Fibroblast of the aortic adventitia (primary cell): ENCODE results near the gene HPGDS. TPM values are rescaled to one million over a fixed set of nuclear protein-coding genes. Genes with fewer than 3 reads are reported as not detected.

Experiments used
- DNase-seq: peaks from one replicate; pipeline ENCODE4 v3.0.0-alpha.2; 2010; ENCODE audit warnings: low read depth
- H3K4me3 ChIP-seq: 2 replicates; pipeline ENCODE4 v1.5.1; 2011; ENCODE audit warnings: low read depth, mild to moderate bottlenecking, control low read depth, low read length, moderate library complexity
- total RNA-seq: library from RNA; depleted of rRNA; stranded (reverse); fragments of >200 nt; gene quantifications from 2 replicates; pipeline ENCODE4 v1.2.3, GENCODE V29; 2012; ENCODE audit warnings: low replicate concordance
- TF ChIP-seq, protein P1 (sequence below): IDR thresholded peaks from 2 replicates; pipeline ENCODE4 v1.5.1; 2011; ENCODE audit warnings: mild to moderate bottlenecking, low read length, control low read depth, inconsistent platforms; ENCODE audit not compliant: insufficient read depth

Gene HPGDS
- total RNA-seq, 1 donor = not detected

DNA sequence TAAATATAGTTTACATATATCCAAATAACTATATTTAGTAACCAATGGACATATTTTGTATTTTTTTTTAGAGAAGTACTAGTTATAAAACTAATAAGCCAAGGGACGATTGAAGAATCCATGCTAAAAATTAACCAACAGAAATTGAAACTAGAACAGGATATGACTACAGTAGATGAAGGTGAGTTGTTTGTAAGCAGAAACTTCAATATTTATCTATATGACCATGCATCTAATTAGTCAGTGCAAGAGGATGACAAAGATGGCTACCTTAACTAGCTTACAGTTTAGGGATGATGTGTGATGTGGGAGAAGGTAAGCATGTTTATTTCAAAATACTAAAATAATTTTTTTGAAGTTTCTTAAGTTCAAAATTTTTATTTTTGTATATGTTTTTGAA, 57.7 kb downstream of the HPGDS start:
- TF ChIP-seq, protein P1, sequence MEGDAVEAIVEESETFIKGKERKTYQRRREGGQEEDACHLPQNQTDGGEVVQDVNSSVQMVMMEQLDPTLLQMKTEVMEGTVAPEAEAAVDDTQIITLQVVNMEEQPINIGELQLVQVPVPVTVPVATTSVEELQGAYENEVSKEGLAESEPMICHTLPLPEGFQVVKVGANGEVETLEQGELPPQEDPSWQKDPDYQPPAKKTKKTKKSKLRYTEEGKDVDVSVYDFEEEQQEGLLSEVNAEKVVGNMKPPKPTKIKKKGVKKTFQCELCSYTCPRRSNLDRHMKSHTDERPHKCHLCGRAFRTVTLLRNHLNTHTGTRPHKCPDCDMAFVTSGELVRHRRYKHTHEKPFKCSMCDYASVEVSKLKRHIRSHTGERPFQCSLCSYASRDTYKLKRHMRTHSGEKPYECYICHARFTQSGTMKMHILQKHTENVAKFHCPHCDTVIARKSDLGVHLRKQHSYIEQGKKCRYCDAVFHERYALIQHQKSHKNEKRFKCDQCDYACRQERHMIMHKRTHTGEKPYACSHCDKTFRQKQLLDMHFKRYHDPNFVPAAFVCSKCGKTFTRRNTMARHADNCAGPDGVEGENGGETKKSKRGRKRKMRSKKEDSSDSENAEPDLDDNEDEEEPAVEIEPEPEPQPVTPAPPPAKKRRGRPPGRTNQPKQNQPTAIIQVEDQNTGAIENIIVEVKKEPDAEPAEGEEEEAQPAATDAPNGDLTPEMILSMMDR = no peak
- no peak for DNase-seq

DNA sequence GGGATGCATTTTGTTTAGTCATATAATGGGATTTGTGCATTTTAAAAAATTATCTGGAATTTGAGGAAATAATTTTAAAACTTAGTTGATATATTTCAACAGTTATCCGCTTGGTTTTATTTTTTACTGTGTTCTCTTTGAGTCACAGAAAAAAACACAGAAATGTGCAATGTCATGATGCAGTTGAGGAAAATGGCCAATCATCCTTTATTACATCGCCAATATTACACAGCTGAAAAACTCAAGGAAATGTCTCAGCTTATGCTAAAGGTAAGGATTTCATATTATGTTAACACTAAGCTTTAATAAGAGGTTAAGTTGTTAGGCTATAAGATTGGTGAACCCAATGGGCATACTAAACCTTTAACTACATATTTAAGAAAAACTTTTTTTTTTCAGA, 63.9 kb downstream of the HPGDS start:
- H3K4me3 ChIP-seq = no peak overlapping the region
- TF ChIP-seq, protein P1 = no peak
- no peak for DNase-seq

More for the DNA sequence above, 57.7 kb downstream of the HPGDS start:
- no peak overlapping the region for H3K4me3 ChIP-seq

DNA sequence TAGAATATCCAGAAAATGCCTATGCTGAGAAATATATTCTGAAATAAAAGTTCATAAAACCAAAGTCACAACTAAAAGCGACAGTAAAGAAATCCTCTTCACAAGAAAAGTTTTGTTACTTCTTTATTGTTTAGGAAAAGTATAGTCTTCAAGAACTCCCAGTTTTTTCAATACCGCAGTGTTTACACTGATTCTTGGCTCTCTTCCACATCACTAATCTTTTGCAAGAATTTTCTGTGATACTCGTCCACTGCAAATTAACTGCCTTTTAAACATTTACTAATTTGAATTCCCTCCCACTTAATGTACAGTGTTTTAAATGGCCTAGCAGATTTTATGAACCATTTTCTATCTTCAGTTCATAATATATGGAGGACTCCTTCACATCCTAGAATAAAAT, 65.1 kb downstream of the HPGDS start:
- TF ChIP-seq, protein P1 = no peak
- DNase-seq = no peak
- H3K4me3 ChIP-seq = no peak overlapping the region

- H3K4me3 ChIP-seq = no peak overlapping the region
- no peak for DNase-seq
- TF ChIP-seq, protein P1 = no peak
These were observed 66.4 kb downstream of the HPGDS start for GRCh38 chr4:94276204-94276603.

GRCh38 chr4:94274912-94275311, 67.7 kb downstream of the HPGDS start:
- H3K4me3 ChIP-seq = no peak overlapping the region
- peak; percentile 25 for DNase-seq
- TF ChIP-seq, protein P1 = no peak

DNA sequence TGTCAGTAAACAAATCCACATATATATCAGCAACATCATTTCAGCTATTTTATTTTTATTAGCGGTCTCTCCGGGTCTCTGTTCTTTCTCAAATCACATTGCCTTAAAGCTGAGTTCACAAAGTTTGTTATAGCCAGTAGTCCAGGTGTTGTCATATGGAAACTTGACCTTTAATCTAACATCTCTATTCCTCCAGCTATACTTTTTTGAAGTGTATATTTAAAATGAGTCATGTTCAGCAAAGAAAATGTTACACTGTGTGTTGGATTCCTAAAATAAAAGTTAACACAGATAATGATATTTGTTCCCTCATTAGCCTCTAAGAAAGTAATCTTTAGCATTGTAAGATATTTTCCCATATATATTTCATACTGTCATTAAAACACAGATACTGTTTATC, 71.4 kb downstream of the HPGDS start:
- TF ChIP-seq, protein P1 = no peak

DNA sequence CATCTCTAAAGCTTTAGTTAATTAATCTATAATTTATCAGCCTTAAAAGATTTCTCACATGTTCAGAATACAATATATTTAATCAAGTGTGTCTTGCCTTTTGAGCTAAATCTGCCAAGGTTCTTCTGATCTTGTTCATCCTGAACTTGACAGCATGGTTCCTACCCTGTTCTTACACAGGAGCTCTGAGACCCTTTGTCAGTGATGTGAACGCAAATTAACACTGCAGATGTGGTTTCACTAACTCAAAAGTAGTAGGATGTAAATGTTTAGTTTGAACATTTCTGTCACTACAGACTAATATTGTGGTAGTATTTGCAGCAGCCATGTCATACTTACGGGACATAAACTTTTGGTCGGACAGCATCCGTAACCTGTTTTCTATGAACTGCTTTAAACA, 75.6 kb downstream of the HPGDS start:
- H3K4me3 ChIP-seq = no peak overlapping the region
- TF ChIP-seq, protein P1 = no peak

More for the DNA sequence above, 71.4 kb downstream of the HPGDS start:
- H3K4me3 ChIP-seq = no peak overlapping the region
- no peak for DNase-seq

More for the DNA sequence above, 75.6 kb downstream of the HPGDS start:
- DNase-seq = no peak
